GM10847 (cell line): Measurements from ENCODE around the gene MEX3C.

ENCODE experiments used
- POLR2A ChIP-seq: IDR thresholded peaks from 2 replicates; pipeline ENCODE4 v1.6.1; 2011; ENCODE audit not compliant: insufficient read length; ENCODE audit errors: extremely low read depth

The MEX3C gene

GRCh38 chr18:51195451-51196117, 1.9 kb downstream of the MEX3C start:
- no peak for TF ChIP-seq POLR2A

DNA sequence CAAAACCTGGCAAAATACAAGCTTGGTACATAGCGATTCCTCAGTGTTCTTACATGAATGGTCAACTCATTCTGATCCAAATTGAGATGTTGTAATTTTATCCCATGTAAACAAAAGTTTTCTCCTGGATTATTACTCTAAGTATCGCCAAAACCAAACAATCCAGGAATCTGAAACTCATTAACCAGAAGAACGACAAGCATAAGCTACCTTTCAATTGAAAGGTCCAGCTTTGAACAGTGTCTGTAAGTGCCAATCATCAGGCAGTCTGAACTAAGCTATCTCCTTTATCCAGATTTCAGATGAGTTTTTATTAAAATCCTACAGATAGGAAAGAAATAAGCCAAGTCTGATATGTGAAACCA, 2.4 kb downstream of the MEX3C start:
- no peak for TF ChIP-seq POLR2A

DNA sequence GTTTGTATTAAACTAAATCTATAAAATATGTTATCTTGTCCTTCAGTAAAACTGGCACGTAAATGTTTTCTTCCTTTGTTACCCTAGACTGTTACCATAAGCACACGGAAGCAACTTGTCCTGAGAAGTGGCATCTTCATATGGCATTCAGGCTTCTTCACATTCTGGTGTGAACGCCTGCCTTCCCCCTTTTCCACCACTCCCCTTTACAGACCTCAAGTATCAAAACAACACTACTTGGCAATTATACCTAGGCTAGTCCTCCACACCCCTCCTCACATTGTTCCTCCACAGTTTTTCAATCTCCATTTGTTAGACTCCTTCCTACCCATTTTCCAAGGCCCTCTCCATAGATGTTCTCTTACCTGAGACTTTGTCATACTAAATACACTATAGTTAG, 2.9 kb downstream of the MEX3C start:
- no peak for TF ChIP-seq POLR2A

- TF ChIP-seq POLR2A, result no peak
These were observed 3.7 kb downstream of the MEX3C start for GRCh38 chr18:51193621-51194287.

GRCh38 chr18:51192696-51193095, 4.8 kb downstream of the MEX3C start:
- no peak for TF ChIP-seq POLR2A

- TF ChIP-seq POLR2A, result no peak
These were observed 5.5 kb downstream of the MEX3C start for GRCh38 chr18:51192026-51192425.

- no peak for TF ChIP-seq POLR2A
These were observed 6.3 kb downstream of the MEX3C start for GRCh38 chr18:51191128-51191717.

- TF ChIP-seq POLR2A, result no peak
These were observed 7.5 kb downstream of the MEX3C start for GRCh38 chr18:51190000-51190399.

GRCh38 chr18:51188024-51188701, 9.3 kb downstream of the MEX3C start:
- TF ChIP-seq POLR2A, result no peak

DNA sequence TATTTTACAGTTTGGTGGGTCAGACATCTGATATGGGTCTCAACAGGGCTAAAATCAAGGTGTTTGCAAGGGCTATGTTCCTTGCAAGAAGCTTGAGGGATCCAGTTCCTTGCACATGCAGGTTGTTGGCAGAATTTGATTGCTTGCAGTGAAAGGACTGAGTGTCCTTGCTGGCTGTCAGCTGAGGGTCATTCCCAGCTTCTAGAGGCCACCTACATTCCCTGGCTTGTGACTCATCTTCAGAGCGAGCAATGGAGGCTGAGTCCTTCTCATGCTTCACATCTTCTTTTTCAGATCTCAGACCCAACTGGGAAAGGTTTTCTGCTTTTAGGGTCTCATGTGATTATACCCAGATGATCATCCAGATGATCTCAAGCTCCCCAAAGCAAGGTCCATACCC, 12.4 kb downstream of the MEX3C start:
- TF ChIP-seq POLR2A, result no peak

DNA sequence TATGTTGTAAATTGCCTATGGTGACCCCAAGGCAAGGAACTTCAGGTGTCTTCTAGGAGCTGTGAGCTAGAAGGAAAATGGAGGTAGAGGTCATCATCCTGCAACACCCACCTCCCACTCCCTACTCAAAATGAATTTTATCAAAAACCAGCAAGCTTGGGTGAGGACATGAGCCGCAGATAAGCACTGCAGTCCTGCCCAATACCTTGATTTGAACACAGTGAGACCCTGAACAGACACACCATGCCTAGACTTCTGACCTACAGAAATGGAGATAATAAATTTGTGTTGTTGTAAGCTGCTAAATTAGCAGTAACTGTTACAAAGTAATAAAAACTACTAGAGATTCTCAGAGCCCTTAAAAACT, 13.4 kb downstream of the MEX3C start:
- no peak for TF ChIP-seq POLR2A

- no peak for TF ChIP-seq POLR2A
These were observed 13.9 kb downstream of the MEX3C start for GRCh38 chr18:51183372-51184090.

DNA sequence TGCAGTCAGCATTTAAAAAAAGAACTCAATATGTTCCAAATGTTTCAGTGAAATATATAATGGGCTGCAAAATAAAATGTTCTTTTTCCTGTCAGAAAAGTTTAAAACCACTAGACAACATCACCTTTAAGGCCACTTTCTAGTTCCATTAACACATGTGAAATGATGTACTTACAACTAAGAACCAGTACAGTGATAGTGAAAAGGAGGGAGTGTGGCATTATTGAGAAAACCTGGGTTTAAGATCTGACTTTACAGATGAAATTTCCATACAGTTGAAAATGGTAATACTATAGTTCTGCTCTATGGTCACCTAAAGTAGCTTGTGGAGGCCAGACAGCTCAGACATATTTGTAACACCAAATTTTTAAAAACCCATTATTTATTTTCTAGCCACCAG, 14.7 kb downstream of the MEX3C start:
- TF ChIP-seq POLR2A, result no peak

DNA sequence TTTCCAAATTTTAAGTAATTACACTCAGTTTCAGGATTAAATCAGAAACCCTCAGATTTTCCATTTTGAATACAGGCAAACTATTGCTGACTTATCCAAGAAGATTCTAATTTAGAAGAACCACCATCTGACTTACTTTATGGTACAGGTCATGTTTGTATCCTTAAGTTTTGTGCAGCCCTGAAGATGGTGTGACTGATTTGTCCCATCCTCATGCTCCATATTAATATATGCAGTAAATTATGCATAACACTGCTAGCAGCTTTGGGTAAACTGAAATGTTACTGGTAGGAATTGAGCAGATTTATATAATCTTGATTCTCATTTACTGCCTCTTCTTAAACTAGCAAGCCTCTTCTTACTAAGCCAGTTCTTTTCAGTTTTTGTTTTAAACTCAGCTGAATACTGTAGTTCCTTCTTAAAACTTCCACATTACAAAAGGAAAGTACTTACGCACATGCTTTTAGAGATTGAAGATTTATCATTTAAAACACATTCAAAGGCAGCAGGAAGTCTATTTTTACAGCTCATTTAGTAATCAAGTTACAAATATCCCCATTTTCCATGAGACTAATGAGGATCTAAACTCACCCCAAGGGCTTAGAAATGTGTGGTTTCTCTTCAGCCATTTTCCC, 25.7 kb downstream of the MEX3C start:
- no peak for TF ChIP-seq POLR2A

- TF ChIP-seq POLR2A, result no peak
These were observed 26.3 kb downstream of the MEX3C start for GRCh38 chr18:51171223-51171622.
